Measurements from ENCODE around the gene MVD.

Gene MVD

DNA sequence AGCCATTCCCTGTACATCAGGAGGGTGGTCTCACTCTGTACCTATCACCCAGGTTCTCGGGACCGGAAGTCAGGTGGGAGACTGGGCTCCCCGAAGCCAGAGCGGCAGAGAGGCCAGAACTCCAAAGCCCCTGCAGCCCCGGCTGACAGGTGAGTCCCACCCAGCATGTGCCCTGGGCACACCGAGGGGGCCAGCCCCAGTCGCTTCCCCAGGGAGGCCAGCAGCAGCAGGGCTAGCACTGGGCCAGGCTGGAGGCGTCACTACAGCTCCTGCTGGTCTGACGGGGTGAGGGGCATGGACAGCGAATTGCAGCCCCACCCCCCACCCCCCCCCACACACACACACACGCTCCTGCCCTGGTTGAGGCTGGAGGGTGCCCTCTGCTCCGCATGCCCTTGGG lies 32.5 kb downstream of the MVD start:
- H3K27me3 ChIP-seq (ENCODE audit: low read length): no peaks in the 10 kb centered on the region
- no peaks in the 10 kb centered on the region for H3K9me3 ChIP-seq (ENCODE audit: insufficient read depth, low read length)
- H3K27ac ChIP-seq (ENCODE audit: low read depth, low read length): no peak overlapping the region
- H2AFZ ChIP-seq (ENCODE audit: low read depth, low read length, severe bottlenecking): no peak overlapping the region
- H3K9ac ChIP-seq (ENCODE audit: low read length): no peak overlapping the region
- H3F3A ChIP-seq (ENCODE audit: insufficient read depth): peaks cover 14% of the 10 kb centered on the region
- no peak overlapping the region for H3K4me2 ChIP-seq (ENCODE audit: low read depth, low read length, poor library complexity, severe bottlenecking)
- H3K9me2 ChIP-seq (replicated peaks; ENCODE audit: insufficient read depth, low read length): no peaks in the 10 kb centered on the region
- no peaks in the 10 kb centered on the region for H3K79me2 ChIP-seq (ENCODE audit: insufficient read depth, low read length)
- no peak for TF ChIP-seq EZH2phosphoT487 (conservative IDR thresholded peaks at IDR 0.05; ENCODE audit: low read length)
- TF ChIP-seq, protein P1, sequence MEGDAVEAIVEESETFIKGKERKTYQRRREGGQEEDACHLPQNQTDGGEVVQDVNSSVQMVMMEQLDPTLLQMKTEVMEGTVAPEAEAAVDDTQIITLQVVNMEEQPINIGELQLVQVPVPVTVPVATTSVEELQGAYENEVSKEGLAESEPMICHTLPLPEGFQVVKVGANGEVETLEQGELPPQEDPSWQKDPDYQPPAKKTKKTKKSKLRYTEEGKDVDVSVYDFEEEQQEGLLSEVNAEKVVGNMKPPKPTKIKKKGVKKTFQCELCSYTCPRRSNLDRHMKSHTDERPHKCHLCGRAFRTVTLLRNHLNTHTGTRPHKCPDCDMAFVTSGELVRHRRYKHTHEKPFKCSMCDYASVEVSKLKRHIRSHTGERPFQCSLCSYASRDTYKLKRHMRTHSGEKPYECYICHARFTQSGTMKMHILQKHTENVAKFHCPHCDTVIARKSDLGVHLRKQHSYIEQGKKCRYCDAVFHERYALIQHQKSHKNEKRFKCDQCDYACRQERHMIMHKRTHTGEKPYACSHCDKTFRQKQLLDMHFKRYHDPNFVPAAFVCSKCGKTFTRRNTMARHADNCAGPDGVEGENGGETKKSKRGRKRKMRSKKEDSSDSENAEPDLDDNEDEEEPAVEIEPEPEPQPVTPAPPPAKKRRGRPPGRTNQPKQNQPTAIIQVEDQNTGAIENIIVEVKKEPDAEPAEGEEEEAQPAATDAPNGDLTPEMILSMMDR (IDR thresholded peaks at IDR 0.05; ENCODE audit: insufficient read depth, low read length, poor library complexity, severe bottlenecking): no peak
- no peak overlapping the region for H3K4me3 ChIP-seq (ENCODE audit: insufficient read depth, low read length, poor library complexity, severe bottlenecking)
- no peaks in the 10 kb centered on the region for H4K20me1 ChIP-seq (ENCODE audit: low read depth, low read length)
- no peaks in the 10 kb centered on the region for H3K36me3 ChIP-seq (ENCODE audit: low read length)

DNA sequence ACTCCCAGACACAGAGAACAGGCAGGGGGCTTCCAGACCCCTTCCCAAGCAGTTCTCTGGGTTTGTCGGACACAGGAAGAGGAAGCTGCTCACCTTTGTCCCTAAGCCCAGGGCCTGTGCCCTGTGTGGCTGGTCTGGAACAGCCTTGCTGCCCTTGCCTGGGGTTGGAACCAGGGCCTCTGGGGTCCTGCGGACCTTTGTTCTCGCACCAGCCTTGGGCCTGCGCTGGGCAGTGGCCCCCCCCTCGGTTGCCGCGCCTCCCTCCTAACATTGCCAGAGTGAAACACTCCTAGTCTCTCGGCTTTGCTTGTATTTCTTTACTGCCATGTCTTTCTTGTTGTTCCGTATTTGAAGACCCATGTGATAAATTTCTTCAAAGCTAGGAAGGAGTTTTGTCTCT lies 33.1 kb downstream of the MVD start:
- no peaks in the 10 kb centered on the region for H3K9me3 ChIP-seq (ENCODE audit: insufficient read depth, low read length)
- no peak for TF ChIP-seq EZH2phosphoT487 (conservative IDR thresholded peaks at IDR 0.05; ENCODE audit: low read length)
- TF ChIP-seq, protein P1 (IDR thresholded peaks at IDR 0.05; ENCODE audit: insufficient read depth, low read length, poor library complexity, severe bottlenecking): no peak
- no peaks in the 10 kb centered on the region for H3K27me3 ChIP-seq (ENCODE audit: low read length)
- peaks cover 14% of the 10 kb centered on the region for H3F3A ChIP-seq (ENCODE audit: insufficient read depth)
- no peaks in the 10 kb centered on the region for H4K20me1 ChIP-seq (ENCODE audit: low read depth, low read length)
- no peak overlapping the region for H3K27ac ChIP-seq (ENCODE audit: low read depth, low read length)
- no peaks in the 10 kb centered on the region for H3K36me3 ChIP-seq (ENCODE audit: low read length)
- no peak overlapping the region for H3K4me3 ChIP-seq (ENCODE audit: insufficient read depth, low read length, poor library complexity, severe bottlenecking)
- H2AFZ ChIP-seq (ENCODE audit: low read depth, low read length, severe bottlenecking): no peak overlapping the region
- no peak overlapping the region for H3K4me2 ChIP-seq (ENCODE audit: low read depth, low read length, poor library complexity, severe bottlenecking)
- H3K9me2 ChIP-seq (replicated peaks; ENCODE audit: insufficient read depth, low read length): no peaks in the 10 kb centered on the region
- H3K79me2 ChIP-seq (ENCODE audit: insufficient read depth, low read length): no peaks in the 10 kb centered on the region
- H3K9ac ChIP-seq (ENCODE audit: low read length): no peak overlapping the region

DNA sequence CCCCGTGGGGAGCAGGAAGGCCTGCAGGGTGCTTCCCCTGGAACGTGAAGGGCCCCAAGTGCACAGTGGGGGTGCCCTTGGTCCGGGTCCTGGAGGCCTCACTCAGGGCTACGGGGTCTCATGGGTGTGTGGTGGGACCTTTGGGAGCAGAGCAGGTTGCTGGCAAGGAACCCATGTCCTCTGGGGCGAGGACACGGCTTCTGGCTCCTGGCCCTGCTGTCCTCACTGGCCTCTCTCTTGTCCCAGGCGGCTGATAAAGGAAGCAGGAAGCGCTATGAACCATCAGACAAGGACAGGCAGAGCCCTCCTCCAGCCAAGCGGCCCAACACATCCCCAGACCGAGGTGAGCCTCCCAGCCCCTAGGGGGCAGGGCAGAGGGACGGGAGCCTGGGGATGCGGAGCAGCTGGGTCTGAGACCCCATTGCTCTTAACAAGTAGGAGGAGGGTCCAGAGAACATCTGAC lies 34.3 kb downstream of the MVD start:
- Histone ChIP-seq H3K27ac (ENCODE audit: low read depth, low read length) (no peak overlapping the region), H3F3A (ENCODE audit: insufficient read depth) (peaks cover 5% of the 10 kb centered on the region; the same call in 1 of the 2 replicates), H3K79me2 (ENCODE audit: insufficient read depth, low read length) (no peaks in the 10 kb centered on the region), H3K9me2 (replicated peaks; ENCODE audit: insufficient read depth, low read length) (no peaks in the 10 kb centered on the region), H2AFZ (ENCODE audit: low read depth, low read length, severe bottlenecking) (no peak overlapping the region), H3K9me3 (ENCODE audit: insufficient read depth, low read length) (no peaks in the 10 kb centered on the region), H3K27me3 (ENCODE audit: low read length) (no peaks in the 10 kb centered on the region), H3K36me3 (ENCODE audit: low read length) (no peaks in the 10 kb centered on the region), H3K4me3 (ENCODE audit: insufficient read depth, low read length, poor library complexity, severe bottlenecking) (no peak overlapping the region), H3K4me2 (ENCODE audit: low read depth, low read length, poor library complexity, severe bottlenecking) (no peak overlapping the region), H3K9ac (ENCODE audit: low read length) (no peak overlapping the region), H4K20me1 (ENCODE audit: low read depth, low read length) (no peaks in the 10 kb centered on the region)
- TF ChIP-seq EZH2phosphoT487 (conservative IDR thresholded peaks at IDR 0.05; ENCODE audit: low read length): no peak
- TF ChIP-seq, protein P1 (IDR thresholded peaks at IDR 0.05; ENCODE audit: insufficient read depth, low read length, poor library complexity, severe bottlenecking): peak; percentile 28

All from SU-DHL-6 (cell line).